NK-92 treated with Interleukin-12 subunit alpha and Interleukin-12 subunit beta, amount 100 ng/mL, for 24 hours (cell line): Measurements from ENCODE around the gene ASCC2.

Experiments used
- DNase-seq: peaks from one replicate; lab custom pipeline; 2025; lab: John Stamatoyannopoulos, UW

Gene ASCC2

DNA sequence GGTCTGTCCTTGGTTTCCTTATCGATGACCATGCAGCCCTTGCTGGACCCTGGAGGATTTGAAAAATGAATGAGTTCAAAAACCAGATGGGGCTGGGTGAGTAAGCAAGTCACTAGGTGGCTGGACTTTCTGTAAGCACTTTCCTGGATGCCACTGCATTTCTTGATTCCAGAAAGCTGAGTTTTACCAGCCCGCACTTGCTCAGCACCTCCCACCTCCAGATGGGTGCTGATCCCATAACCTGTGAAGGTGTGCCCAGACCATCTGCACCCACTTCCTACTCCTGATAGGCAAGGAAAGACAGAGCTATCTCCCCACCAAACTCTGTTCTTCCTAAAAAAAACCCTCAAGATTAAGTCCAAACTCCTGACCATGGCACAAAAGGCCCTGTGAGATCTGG is 21.1 kb downstream of the ASCC2 start:
- DNase-seq = no peak

DNA sequence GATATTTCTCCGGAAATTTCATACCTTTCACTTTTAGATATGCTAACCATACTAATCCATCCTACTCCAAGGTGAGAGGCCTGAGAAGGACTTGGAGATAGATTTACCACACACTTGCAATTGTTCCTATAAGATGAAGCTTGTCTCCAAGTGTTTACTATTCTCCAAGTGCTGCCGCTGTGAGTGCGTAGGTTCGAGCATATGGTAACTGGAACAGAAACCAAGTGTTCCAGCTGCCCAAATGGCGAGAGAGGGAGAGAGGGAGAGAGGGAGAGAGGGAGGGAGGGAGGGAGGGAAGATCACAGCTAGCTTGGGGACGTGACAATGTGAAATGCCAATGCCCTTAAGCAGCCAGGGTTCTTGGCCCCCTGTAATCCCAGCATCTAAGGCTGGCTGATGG is 21.5 kb downstream of the ASCC2 start:
- DNase-seq = no peak

DNA sequence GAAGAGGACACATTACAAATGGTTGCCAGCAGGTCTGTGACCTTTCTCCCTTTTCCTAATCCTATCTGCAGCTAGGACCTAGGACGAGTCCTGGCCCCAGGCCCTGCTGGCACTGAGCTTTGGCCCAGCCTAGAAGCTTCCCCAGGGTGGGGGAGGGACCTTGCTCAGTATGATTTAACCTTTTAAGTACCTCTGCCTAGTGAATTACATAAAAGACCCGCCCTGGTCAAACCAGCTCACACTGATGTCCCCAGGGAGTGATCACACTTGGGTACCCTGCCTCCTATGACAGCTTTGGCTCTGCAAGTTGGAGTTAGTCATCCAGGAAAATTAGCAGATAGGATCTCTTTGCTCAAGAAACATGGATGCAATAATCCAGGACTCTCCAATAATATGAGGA is 21.9 kb downstream of the ASCC2 start:
- no peak for DNase-seq

DNA sequence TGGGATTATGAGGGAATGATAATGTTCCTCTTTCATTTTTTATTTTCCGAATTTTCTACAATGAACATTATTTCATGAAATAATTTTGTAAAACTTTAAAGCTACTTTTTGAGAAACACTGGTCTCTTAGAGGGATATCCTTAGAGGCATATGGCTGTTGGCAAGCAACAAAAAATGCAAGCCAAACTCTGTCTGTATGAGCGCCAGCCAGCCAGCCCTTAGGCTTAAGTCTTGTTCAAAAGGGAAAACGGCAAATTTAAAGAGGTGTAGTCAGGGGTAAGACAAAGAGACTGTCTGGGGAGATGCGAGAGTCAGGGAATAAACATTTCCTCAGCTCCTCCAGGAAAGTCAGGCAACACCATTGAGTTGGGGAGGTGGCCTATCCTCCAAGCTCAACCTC is 22.5 kb downstream of the ASCC2 start:
- DNase-seq = no peak

DNA sequence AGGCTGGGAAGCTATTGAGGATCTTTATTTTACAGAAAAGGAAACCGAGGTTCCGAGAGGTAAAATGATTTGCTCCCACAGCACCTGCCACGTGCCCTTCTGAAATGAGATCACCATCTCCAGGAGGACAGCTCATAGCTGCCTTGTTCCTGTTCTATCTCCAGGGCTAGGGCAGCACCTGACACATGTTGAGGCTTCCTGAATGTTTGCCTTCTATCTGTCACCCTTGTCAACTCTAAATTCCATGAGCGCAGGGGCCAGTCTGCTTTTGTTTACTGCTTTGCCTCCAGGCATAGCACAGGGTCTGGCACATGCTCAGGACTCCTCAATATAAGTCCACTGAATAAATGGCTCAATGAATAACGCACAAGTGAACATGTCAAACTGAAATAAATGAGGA is 24.1 kb downstream of the ASCC2 start:
- no peak for DNase-seq

DNA sequence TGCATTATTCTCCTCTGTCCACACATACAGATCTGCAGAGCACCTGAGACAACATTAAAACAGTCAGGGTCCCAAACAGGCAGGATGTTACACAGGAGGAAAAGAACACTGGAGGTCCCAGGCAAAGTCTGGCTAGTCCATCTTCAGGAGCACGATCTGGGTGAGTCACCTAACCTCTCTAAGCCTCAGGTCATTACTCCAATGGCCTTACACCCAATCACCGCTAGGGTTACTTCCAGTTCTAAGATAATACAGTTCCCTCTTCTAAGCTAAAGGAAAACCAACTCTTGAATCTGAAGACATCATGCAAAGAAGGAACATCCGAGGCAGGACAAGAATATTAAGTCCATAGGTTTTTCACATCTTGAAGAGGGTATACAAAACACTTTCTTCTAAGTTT is 24.5 kb downstream of the ASCC2 start:
- no peak for DNase-seq

DNA sequence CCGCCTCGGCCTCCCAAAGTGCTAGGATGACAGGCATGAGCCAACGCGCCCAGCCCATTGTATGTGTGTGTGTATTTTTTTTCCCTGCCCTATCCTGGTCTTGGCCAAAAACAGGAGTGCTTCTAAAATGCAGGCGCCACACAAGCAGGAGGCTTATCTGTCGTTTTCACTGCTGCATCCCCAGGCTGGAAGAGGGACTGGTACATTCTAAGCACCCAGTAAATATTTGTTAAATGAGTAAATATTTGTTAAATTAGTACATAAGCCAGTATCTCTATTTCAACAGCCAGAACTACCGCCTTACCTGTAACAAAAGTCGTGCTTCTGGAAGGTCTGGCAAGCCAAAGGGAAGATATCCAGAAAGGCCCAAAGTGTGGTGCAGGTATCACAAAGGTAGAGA is 24.9 kb downstream of the ASCC2 start:
- no peak for DNase-seq

DNA sequence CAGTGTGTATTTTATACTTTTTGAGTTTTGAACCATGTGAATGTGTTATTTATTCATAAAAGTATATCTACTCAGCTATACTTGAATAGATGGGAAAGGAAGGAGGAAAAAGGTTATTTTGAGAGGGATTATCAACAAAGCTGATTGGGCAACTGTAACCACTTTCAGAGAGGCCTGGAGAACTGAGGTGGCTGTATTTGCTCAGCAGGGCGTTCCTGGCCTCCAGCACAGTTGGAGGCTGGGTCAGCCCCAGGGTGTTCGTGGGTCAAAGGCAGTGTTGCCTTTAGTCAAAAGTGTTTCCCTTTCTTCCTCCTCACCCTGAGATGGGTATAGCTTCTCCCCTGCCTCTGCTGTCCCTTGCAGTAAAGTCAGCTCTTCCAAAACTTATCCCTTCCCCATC is 26.7 kb downstream of the ASCC2 start:
- no peak for DNase-seq

DNA sequence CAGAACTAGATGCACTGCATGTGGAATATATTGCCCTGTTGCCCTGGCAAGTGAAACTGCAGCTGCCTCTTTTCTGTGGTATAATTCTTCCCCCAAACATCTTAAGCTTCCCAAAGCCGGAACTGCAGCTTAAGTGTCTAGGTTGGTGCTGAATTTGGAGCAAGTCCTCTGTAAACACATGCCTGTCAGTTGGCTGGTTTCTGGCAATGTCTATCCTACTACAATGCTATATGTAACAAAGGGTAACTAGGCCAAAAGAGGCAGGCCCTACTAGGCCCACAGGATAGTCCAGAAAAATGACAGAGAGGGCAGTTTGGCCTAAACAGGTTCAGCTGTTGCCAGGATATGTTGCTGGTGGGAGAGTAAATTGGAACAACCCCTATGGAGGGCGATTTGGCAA is 27.9 kb downstream of the ASCC2 start:
- DNase-seq = no peak

DNA sequence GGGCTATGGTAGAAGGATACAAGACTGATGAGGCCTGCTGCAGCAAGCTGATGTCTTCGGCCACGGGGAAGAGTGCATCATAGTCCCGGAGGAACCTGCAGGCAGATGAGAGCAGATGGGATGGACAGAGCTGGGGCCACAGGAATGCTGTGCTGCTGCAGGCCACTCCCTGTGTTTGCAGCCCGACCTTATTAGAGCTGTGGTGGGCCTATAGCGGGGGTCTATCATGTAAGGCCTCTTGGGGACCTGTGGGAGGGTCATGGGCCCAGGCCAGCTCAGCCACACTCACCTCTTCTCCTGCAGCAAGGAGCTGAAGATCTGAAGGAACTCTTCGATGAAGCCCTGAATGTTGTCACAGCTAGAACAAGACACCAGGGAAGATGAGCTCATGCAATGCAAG is 31.9 kb downstream of the ASCC2 start:
- no peak for DNase-seq

DNA sequence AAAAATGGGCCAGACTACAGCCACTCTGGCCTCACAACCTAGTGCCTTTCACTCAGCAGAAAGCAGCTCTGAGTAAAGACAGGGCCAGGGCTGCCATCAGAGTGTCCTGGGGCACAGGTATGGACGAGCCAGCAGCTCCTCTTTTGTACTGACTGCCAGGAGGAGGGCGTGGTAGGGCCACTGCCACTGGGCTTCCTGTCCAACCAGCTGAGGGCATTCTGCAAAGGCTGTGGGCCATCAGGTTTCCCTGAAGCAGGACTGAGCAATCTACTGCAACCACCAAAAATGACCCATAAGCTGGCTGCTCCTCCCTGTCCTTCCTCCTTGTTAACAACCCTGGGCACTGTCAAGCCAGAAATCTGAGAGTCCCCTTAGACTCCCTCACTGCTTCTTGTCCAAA is 33.1 kb downstream of the ASCC2 start:
- no peak for DNase-seq

DNA sequence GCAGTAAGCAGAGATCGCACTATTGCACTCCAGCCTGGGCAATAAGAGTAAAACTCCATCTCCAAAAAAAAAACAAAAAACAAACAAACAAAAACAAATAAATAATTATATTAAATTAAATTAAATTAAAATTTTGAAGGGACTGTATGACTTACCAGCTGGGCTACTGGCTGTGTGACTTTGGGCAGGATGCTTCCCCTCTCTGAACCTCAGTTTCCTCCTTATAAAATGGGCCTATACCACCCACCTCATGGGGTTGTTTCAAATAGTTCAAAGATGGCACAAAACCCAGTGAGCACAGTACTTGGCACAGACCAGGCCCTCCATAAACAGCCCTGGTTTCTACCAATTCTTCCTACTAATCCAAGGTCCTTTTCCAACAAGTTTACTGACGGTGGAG is 34.9 kb downstream of the ASCC2 start:
- no peak for DNase-seq

DNA sequence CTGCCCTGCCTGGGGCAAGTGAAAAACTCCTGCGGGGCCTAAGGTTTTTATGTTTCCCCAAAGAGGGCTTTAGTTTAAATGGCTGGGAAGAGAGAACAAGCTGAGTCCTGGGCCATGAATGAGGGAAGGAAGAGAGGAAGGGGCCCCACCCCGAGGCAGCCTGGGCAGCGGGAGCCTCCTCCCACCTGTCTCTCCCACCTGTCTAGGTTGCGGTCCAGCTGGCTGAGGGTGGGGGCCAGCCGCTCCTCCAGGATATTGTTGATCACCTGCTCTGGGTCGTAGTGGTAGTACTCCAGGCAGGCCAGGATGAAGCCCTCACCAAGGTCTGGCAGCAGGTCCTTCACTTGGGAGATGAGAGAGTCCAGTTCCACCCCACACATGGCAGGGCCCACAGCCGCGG is 36.3 kb downstream of the ASCC2 start:
- no peak for DNase-seq

DNA sequence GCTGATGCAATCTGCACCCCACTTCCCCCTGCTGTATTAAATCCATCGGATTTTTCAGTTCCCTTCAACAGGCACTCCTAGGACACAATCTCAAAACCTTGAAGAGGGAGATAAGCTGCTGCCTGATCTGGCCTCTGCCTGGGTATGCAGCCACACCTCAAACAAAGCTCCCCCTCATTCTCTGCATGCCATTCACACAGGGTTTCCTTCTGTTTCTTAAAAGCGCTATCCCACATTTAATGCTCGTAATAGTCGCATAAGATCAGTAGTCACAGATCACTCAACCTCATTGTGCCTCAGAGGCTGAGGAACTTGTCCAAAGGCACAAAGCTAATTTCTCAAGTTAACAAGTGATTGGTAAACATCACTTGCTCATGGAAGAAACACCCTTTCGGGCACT is 36.9 kb downstream of the ASCC2 start:
- no peak for DNase-seq

DNA sequence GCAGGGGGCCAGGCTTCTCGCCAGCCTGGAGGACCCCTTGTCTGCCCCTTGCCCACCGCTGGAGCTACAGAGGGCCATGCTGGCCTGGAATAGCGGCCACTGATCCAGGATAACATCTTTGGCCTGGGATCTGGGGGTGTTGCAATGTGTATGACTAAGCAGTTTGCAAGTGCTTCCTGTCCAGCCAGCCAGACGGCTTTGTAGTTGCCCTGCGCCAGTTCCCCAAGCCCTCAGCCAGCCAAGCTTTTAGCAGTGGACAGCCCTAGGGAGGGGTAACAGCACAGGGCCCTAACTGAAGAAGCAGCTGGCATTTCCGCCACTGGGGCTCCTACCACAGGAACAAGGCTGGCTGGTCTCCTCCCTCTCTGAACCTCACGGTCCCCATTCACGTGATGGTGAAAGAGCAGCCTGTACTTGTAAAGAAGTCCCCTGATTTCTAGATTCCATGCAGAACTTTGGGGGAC is 38.8 kb downstream of the ASCC2 start:
- no peak for DNase-seq

DNA sequence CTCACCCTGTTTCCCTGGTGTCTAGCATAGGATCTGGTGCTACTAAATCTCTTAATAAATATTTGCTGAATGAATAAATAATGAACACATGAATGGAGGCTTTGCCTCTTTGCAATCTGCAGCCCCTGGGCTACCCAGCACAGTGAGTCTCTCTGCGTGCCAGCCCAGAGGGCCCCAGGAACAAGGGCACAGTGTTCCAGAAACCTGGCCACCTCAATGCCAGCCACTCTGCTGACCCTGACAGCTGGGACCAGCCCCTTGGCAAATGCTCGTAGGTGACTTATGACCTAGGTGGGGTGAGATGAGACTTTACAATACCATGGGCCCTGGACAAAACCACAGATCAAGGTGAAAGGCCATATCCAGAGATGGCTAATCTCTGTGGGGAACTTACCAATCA is 39.3 kb downstream of the ASCC2 start:
- DNase-seq = no peak

DNA sequence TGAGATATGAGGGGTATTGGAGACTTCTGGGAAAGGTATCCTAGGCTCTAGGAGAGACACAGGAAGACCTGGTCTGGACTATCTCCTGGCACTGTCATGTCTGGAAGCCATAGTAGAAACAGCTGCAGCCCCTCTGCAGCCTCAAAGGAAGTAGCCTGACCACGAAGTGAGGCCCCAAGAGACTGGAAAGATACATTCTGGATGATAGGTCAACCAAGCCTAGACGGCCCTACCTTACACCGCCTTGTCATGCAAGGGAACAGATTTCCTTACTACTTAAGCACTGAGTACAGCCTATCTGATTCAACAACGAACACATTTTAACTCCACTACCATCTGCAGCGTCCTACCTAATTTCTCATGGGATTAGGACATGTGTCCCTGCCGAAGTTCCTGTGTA is 39.8 kb downstream of the ASCC2 start:
- no peak for DNase-seq

DNA sequence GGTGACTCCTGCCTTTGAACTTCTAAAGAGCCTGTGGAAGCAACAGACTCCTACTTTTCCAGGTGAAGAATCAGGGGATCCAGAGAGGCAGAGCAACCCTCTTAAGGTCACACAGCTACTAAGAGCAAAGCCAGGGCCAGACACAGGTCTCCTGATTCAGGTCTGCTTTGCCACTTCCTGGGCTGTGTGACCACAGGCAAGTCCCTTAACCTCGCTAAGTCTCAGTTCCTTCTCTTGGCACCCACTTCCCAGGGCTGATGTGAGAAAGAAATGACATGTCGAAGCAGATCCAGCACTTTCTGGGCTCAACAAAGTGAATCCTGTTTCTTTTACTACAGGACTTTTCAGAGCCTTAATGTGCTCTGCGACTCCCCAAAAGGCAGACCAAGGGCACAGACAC is 40.7 kb downstream of the ASCC2 start:
- DNase-seq = peak; percentile 5

DNA sequence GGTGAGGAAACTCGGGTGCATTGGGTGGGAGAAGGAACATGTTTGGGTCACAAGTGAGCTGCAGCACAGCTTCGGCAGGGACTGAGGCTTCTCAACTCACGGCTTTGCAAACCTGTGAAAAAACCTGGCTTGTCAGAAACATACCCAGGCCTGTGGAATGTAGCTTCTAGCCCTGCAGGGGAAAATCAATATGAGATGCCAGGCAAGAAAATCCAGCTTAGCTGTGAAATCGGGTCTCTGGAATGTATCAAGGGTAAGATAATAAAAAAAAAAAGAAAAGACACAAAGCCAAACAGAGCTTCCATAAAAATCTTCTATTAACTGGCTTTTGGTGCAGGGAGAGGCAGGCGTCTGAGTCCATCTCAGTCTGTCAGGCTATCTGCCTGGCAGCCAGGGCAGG is 42.4 kb downstream of the ASCC2 start:
- no peak for DNase-seq

DNA sequence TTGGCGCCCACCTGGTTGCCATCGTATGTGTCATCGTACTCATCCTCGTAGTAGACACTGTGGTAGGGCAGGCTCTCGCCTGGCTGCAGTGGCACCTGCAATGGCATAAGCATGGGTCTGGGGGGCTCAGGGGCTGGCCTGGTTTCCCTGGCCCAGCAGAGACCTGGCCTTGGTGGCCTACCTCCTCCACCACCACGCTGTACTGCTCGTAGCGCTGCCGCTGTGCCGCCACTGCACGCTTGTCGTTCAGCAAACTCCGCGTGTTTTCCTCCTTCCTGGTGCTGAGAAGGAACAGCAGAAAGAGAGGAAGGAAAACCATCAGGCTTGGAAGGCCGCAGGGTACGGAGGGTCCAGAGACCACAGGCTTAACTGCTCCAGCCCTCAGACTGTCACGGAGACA is 44.7 kb downstream of the ASCC2 start:
- DNase-seq = no peak

DNA sequence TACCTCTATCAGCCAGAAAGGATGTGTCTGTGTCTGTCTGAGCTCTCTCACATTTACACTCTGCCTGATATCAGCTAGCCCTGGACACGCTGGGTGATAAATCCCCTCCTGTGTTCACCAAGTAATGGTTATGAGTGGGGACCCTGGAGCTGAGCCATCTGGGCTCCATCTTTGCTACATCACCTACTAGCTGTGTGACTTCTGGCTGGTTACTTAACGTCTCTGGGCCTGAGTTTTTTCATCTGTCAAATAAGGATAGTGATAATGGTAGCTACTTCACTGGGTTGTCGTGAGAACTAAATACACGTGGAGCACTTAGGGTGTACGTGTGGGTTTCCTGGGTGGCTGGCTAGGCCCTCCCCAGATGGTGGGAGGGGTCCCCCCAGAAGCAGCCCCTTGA is 48.0 kb downstream of the ASCC2 start:
- DNase-seq = no peak

DNA sequence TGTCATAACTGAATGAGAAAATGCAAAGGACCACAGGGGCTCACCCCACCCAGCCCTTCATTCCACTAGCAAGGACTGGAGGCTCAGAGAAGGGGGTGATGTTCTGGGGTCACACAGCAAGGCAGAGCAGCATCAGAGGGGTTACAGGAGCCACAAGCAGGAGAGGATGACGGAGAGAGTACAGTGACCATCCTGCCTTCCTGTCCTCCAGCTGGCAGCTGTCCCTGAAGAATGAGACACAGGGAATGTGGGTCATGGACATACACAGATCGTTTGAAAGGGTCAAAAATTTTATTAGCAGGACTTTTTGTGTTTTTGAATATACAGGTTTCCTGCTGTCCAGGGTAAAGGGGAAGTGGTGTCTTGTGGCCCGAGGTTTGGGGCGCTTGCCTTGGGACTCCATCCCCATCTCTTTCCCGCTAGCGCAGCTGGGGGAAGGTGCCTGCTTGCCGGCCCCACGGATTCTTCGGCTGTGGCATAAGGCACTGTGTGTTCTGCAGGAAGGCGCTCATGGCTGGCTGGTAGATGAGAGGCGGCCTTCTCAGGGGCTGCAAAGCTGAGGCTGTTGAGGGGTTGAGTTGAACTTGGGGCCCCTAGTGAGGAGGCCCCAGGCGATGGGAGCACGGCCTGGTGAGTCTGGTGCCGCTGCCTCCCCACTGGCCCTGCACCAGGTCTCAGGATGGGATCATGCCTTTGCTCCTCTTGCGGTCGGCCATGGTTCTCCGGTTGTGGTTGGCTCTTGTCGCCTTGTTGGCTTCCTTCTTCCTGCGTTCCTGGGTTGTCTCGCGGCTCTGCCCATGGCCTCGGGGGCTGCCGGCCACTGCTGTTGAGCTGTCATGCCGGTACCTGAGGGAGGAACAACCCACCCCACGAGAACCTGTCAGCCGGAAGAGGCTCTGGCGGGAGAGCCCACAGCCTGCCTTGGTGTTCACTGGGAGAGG is 49.5 kb downstream of the ASCC2 start:
- DNase-seq = no peak

DNA sequence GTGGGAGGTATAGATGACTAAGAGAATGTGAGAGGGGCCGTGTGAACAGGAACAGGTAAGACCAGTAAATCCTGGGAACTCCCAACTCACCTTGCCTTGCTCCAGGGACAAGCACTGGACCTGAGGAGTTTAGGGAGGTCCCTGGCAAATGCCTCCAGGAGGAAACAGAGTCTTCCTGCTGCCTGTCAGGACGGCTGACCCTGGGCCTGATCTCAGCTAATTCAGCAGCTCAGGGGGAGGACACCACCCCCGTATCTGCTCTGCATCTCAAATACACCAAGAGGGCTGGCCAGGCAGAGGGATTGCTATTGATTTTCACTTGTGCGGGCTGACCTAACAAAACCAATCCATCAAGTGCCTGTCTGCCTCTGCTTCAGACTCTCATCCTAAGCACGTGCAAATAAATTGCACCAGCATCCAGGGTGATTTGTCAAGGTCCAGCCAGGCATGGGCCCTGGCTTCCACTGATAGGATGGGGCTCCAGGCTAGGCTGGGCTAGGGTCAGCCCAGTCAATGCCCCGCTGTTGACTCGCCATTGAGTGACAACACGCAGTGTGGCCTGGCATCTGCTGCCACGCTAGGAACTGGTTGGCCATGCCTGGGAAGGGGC is 50.6 kb downstream of the ASCC2 start:
- DNase-seq = no peak

DNA sequence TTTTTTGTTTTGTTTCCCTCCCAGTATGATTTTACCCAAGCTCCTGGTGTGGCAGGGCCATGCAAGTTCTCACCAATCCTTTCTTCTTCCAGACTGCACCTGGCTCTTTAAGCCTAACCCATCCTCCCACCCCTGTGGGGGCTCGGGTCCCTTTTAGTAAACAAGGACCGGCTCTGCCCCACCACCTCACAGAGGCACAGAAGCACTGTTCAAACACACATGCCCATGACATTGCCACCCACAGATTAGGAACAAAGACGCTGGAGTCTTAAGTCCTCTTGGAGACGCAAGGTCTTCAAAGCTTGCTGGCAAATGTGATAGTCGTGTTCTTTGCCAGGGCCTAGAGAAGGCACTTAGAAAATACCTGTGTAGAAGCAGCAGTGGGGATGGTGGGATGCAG is 52.0 kb downstream of the ASCC2 start:
- DNase-seq = no peak
